ENCODE data around the gene INTS4. TPM values are rescaled to one million over a fixed set of nuclear protein-coding genes. Genes with fewer than 3 reads are reported as not detected.
"Not testable (repeated sequence)": the region's sequence is repeated elsewhere in the genome, so short reads cannot be mapped to it uniquely, and the experiment has no call there.

INTS4 gene
- total RNA-seq, 1 donor from 2014 or later, result 40.9 TPM

- Mint-ChIP-seq H3K36me3 (ENCODE audit: low read depth, unreplicated experiment) (no peaks in the 10 kb centered on the region), H3K27ac (ENCODE audit: unreplicated experiment) (no peak overlapping the region), H3K4me1 (ENCODE audit: unreplicated experiment) (peaks cover 3% of the 10 kb centered on the region), H3K27me3 (ENCODE audit: unreplicated experiment) (peaks cover 7% of the 10 kb centered on the region), H3K9me3 (ENCODE audit: unreplicated experiment) (no peaks in the 10 kb centered on the region), H3K4me3 (ENCODE audit: unreplicated experiment) (no peak overlapping the region)
- DNase-seq (ENCODE audit: low spot score), result no peak
- TF ChIP-seq CTCF (IDR thresholded peaks at IDR 0.05; ENCODE audit: unreplicated experiment), result no peak
Measured at GRCh38 chr11:78020246-78020645, 25.8 kb upstream of the INTS4 start.

- peaks cover 3% of the 10 kb centered on the region for H3K4me1 Mint-ChIP-seq (ENCODE audit: unreplicated experiment)
- peaks cover 7% of the 10 kb centered on the region for H3K27me3 Mint-ChIP-seq (ENCODE audit: unreplicated experiment)
- no peak for TF ChIP-seq CTCF (IDR thresholded peaks at IDR 0.05; ENCODE audit: unreplicated experiment)
- DNase-seq (ENCODE audit: low spot score), result no peak
- H3K36me3 Mint-ChIP-seq (ENCODE audit: low read depth, unreplicated experiment), result no peaks in the 10 kb centered on the region
- H3K9me3 Mint-ChIP-seq (ENCODE audit: unreplicated experiment), result no peaks in the 10 kb centered on the region
- H3K4me3 Mint-ChIP-seq (ENCODE audit: unreplicated experiment), result no peak overlapping the region
- H3K27ac Mint-ChIP-seq (ENCODE audit: unreplicated experiment), result no peak overlapping the region
Measured at GRCh38 chr11:78019808-78020207, 25.3 kb upstream of the INTS4 start.

- TF ChIP-seq CTCF (IDR thresholded peaks at IDR 0.05; ENCODE audit: unreplicated experiment), result no peak
- no peak for DNase-seq (ENCODE audit: low spot score)
- Mint-ChIP-seq H3K9me3 (ENCODE audit: unreplicated experiment) (no peaks in the 10 kb centered on the region), H3K36me3 (ENCODE audit: low read depth, unreplicated experiment) (no peaks in the 10 kb centered on the region), H3K4me1 (ENCODE audit: unreplicated experiment) (no peaks in the 10 kb centered on the region), H3K4me3 (ENCODE audit: unreplicated experiment) (no peak overlapping the region), H3K27me3 (ENCODE audit: unreplicated experiment) (no peaks in the 10 kb centered on the region), H3K27ac (ENCODE audit: unreplicated experiment) (no peak overlapping the region)
Measured at GRCh38 chr11:78015878-78016277, 21.4 kb upstream of the INTS4 start.

DNA sequence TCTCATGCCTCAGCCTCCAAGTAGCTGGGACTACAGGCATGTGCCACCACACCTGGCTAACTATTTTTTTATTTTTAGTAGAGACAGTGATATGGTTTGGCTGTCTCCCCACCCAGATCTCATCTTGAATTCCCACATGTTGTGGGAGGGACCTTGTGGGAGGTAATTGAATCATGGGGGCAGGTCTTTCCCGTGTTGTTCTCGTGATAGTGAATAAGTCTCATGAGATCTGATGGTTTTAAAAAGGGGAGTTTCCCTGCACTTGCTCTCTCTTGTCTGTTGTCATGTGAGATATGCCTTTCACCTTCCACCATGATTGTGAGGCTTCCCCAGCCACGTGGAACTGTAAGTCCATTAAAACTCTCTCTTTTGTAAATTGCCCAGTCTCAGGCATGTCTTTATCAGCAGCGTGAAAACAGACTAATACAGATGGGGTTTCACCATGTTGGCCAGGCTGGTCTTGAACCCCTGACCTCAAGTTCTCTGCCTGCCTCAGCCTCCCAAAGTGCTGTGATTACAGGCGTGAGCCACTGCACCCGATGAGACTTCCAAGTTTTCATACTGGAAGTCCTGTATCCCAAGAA is 20.6 kb upstream of the INTS4 start:
- not testable (repeated sequence) for H3K27ac Mint-ChIP-seq (ENCODE audit: unreplicated experiment); H3K27me3 Mint-ChIP-seq (ENCODE audit: unreplicated experiment); H3K4me3 Mint-ChIP-seq (ENCODE audit: unreplicated experiment); H3K36me3 Mint-ChIP-seq (ENCODE audit: low read depth, unreplicated experiment); H3K9me3 Mint-ChIP-seq (ENCODE audit: unreplicated experiment); H3K4me1 Mint-ChIP-seq (ENCODE audit: unreplicated experiment); DNase-seq (ENCODE audit: low spot score)

DNA sequence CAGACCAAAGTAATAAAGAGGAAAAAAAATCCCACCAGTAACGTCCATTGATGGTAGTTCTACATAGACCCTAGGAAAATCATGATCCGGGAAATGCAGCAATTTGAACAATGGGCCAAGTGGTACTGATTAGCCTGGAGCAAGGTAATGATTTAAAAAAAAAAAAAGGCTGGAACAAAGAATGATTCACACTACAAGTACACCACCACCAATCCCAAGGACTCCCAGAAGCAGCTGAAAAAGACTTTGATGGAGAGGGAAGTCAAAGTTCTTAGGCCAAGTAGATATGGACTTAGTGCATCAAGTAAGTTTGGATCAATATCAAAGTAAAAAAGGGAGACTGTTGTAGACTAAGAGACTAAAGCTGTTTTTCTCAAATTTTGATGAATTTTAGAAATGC is 16.8 kb upstream of the INTS4 start:
- DNase-seq (ENCODE audit: low spot score), result no peak
- no peak overlapping the region for H3K4me3 Mint-ChIP-seq (ENCODE audit: unreplicated experiment)
- H3K27me3 Mint-ChIP-seq (ENCODE audit: unreplicated experiment), result peaks cover 1% of the 10 kb centered on the region
- no peaks in the 10 kb centered on the region for H3K36me3 Mint-ChIP-seq (ENCODE audit: low read depth, unreplicated experiment)
- TF ChIP-seq CTCF (IDR thresholded peaks at IDR 0.05; ENCODE audit: unreplicated experiment), result no peak
- no peak overlapping the region for H3K27ac Mint-ChIP-seq (ENCODE audit: unreplicated experiment)
- no peaks in the 10 kb centered on the region for H3K9me3 Mint-ChIP-seq (ENCODE audit: unreplicated experiment)
- no peaks in the 10 kb centered on the region for H3K4me1 Mint-ChIP-seq (ENCODE audit: unreplicated experiment)
